Suppressor macrophage treated with lipopolysaccharide for 4 hours (primary cell): ENCODE data around the gene PPM1F.
"Not testable (repeated sequence)": the region's sequence is repeated elsewhere in the genome, so short reads cannot be mapped to it uniquely, and the experiment has no call there.

Experiments
- DNase-seq: peaks from one replicate; pipeline ENCODE4 v3.0.0-alpha.2; 2020

The PPM1F gene

GRCh38 chr22:21918466-21919185 is 34.0 kb downstream of the PPM1F start:
- no peak for DNase-seq

- DNase-seq, result no peak
Observed at GRCh38 chr22:21917959-21918261, 34.7 kb downstream of the PPM1F start.

- DNase-seq, result no peak
Observed at GRCh38 chr22:21917181-21917958, 35.3 kb downstream of the PPM1F start.

- DNase-seq, result no peak
Observed at GRCh38 chr22:21916309-21916918, 36.2 kb downstream of the PPM1F start.

- no peak for DNase-seq
Observed at GRCh38 chr22:21915624-21916308, 36.9 kb downstream of the PPM1F start.

- DNase-seq, result not testable (repeated sequence)
Observed at GRCh38 chr22:21914033-21914642, 38.5 kb downstream of the PPM1F start.

GRCh38 chr22:21910367-21910766 is 42.3 kb downstream of the PPM1F start:
- DNase-seq, result not testable (repeated sequence)

- no peak for DNase-seq
Observed at GRCh38 chr22:21909871-21910270, 42.8 kb downstream of the PPM1F start.

- DNase-seq, result no peak
Observed at GRCh38 chr22:21907638-21908522, 44.8 kb downstream of the PPM1F start.

- not testable (repeated sequence) for DNase-seq
Observed at GRCh38 chr22:21905234-21905633, 47.4 kb downstream of the PPM1F start.

- DNase-seq, result no peak
Observed at GRCh38 chr22:21904250-21904789, 48.3 kb downstream of the PPM1F start.

- DNase-seq, result no peak
Observed at GRCh38 chr22:21903283-21903682, 49.4 kb downstream of the PPM1F start.

- DNase-seq, result no peak
Observed at GRCh38 chr22:21902296-21903087, 50.2 kb downstream of the PPM1F start.

- no peak for DNase-seq
Observed at GRCh38 chr22:21898354-21898896, 54.2 kb downstream of the PPM1F start.

GRCh38 chr22:21896951-21897513 is 55.6 kb downstream of the PPM1F start:
- DNase-seq, result no peak

GRCh38 chr22:21896275-21896674 is 56.4 kb downstream of the PPM1F start:
- not testable (repeated sequence) for DNase-seq

- no peak for DNase-seq
Observed at GRCh38 chr22:21894799-21895198, 57.8 kb downstream of the PPM1F start.

GRCh38 chr22:21889251-21889990 is 63.2 kb downstream of the PPM1F start:
- DNase-seq, result no peak

- no peak for DNase-seq
Observed at GRCh38 chr22:21887841-21888240, 64.8 kb downstream of the PPM1F start.
